Measurements from ENCODE around the gene USP53.
"Not testable (repeated sequence)": the region's sequence is repeated elsewhere in the genome, so short reads cannot be mapped to it uniquely, and the experiment has no call there.

Gene USP53
- total RNA-seq = 36.5 to 75.3 (median 46.9) reads per million in 4 experiments

DNA sequence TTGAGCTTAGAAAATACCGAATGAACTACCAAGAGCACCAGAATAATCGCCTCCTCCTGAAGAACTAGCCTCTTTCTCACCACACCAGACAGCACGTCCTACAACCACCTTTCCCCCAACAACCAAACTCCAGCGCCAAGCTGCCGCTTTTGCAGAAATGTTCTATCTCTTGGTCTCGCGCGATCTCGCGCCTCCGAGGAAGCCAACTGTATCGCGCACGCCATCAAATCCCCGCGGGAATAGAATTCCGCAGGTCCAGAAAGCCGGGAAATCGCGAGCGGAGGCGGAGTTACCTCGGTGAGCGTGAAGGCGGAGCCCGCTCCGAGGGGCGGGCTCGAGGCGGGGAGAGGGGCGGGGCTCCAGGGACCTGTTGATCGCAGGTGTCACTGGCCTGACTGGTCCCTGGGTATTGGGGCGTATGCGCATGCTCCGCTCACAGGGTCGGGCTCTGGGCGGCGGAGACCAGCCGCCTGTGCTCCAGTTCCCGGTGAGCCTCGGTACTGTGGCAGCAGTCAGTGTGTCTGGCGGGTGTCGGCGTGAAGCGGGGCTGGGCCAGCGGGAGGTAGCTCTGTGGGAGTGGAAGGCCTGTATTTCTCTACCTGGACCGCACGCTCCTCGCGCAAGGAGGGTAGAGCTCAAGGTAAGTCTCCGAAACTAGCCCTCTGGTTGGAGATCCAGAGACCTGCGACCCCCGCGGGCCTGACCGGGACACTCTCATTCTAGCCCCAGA lies at the start of gene USP53:
Gene USP53 (plus strand): TSS at position 480 of the 730 bp plus-strand sequence. CDS start 27,047 bp downstream, outside the sequence.
- peak; percentile 96 for DNase-seq

DNA sequence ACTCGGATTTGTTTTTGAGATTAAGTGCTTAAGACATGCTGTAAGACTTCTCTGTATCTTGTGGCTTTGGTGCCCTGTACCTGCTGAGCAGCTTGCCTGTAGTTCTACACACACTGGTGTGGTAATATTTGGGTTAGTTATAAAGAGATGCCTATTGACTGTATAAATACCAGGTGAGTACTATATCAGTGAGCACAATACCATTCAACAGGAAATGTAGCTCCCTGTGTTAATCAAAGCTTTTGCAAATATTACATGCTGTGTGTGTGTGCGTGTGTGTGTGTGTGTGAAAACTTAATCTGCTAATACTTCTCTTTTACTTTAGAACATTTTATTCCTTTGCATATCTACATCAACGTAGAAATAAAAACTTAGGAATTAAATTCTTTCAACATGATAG lies 46.7 kb upstream of the USP53 start:
- DNase-seq = no peak

DNA sequence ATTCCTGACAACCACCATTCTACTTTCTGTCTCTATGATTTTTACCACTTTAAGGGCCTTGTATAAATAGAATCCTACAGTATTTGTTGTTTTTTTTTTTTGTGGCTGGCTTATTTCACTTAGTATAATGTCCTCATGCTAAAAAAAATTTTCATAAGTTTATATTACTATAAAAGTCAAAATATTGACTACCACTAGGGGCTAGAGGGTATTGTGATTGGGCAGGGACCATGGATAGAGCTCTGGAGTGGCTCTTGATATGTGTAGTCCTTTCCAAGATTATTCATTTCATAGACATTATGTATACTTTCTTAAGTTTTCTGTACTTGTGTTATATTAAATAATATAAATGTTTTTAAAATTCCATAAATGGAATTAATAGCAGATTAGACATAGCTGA lies 42.3 kb upstream of the USP53 start:
- no peak for DNase-seq

DNA sequence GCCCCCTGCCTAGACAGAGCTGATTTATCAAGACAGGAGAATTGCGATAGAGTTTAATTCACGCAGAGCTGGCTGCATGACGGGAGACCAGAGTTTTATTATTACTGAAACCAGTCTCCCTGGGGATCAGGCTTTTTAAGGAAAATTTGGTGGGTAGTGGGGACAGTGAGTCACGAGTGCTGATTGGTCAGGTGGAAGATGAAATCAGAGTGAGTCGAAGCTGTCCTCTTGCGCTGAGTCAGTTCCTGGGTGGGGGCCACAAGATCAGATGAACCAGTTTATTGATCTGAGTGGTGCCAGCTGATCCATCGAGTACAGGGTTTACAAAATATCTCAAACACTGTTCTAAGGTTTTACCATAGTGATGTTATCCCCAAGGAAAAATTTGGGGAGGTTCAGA lies 40.3 kb upstream of the USP53 start:
- no peak for DNase-seq

DNA sequence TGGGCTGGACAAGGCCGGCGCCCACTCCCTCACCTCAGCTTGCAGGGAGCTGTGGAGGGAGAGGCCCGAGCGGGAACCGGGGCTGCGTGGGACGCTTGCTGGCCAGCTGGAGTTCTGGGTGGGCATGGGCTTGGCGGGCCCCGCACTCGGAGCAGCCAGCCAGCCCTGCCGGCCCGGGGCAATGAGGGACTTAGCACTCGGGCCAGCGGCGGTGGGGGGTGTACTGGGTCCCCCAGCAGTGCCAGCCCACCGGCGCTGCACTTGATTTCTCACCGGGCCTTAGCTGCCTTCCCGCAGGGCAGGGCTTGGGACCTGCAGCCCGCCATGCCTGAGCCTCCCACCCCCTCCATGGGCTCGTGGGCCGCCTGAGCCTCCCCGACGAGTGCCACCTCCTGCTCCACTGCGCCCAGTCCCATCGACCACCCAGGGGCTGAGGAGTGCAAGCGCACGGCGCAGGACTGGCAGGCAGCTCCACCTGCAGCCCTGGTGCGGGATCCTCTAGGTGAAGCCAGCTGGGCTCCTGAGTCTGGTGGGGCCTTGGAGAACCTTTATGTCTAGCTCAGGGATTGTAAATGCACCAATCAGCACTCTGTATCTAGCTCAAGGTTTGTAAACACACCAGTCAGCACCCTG lies 38.7 kb upstream of the USP53 start:
- not testable (repeated sequence) for DNase-seq

DNA sequence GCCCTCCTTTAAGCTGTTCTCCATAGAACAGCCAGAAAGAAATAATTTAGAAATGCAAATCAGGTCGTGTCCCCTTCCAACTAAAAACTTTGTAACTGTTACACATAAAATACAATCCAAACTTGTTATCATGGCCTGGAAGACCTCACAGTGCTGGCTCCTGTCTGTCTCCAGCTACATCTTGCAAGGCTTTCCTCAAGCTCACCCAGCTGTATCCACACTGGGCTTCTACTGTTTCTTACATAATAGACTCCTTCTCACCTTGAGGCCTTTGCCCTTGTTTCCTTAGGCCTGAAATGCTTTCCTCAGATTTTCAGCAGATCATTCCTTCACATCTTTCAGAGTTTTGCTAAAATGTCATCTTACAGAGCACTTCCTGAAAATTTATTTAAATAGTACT lies 33.5 kb upstream of the USP53 start:
- no peak for DNase-seq

DNA sequence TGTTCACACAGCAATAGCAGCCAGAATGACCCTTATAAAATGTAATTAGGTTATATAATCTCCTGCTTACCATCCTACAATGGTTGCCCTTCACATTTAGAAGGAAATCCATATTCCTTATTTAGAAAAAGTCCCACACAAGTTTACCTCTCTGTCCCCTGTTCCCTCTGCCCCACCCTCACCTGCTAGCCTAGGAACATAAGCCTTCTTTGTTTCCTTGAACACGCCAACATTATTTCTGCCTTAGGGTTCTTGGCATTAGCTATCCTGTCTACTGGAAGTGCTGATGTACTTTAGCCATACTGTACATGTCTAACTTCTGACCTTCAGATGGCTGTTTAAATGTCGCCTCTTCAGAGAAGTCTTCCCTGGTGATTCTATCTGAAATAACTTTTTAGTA lies 28.4 kb upstream of the USP53 start:
- no peak for DNase-seq

DNA sequence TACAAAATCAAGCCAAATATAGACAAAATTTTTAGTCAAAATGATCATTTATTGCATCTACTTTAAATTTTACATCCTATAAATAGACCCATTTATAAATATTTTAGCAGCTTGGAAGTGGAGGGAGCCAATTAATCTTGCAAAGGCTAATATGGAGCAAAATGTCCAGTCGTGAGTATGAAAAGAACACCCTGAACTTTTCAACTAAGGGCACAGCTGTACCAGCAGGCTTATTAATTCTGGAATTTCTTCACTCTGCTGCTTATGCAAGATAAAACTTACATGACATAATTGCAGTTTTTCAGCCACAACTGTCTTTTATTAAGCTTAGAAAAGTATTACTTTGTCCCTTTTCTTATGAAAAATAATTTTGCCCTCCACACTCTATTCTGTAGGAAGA lies 22.9 kb upstream of the USP53 start:
- DNase-seq = no peak

DNA sequence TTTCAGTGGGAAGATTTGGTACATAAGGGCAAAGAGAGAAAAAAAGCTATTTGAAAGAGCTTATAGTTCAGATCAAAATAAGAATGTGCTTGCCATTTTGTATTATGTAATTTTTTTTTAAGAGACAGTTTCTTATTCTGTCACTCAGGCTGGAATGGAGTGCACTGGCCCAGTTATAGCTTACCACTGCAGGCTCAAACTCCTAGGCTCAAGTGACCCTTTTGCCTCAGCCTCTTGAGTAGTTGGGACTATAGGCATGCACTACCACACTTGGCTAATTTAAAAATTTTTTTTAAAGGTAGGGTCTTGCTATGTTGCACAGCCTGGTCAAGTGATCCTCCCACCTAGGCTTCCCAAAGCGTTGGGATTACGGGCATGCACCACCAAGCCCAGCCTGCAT lies 22.2 kb upstream of the USP53 start:
- DNase-seq = no peak

DNA sequence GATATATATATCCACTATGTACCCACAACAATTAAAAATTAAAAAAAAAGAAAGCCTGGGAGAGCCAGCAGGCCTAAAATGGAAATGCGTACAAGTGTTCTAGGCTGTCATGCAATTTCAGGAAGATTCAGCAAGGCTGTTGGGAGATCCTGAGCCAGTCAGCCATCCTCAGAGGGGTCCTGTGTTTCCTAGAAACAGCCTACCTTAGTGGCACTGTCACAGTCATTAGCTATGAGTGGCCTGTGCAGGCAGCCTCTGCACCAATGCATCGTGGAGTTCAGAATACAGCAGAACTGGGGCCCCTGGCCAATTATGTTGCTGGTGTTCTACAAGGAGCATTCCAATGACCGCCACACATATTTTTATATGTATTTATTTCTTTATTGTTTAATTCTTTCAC lies 21.0 kb upstream of the USP53 start:
- no peak for DNase-seq

DNA sequence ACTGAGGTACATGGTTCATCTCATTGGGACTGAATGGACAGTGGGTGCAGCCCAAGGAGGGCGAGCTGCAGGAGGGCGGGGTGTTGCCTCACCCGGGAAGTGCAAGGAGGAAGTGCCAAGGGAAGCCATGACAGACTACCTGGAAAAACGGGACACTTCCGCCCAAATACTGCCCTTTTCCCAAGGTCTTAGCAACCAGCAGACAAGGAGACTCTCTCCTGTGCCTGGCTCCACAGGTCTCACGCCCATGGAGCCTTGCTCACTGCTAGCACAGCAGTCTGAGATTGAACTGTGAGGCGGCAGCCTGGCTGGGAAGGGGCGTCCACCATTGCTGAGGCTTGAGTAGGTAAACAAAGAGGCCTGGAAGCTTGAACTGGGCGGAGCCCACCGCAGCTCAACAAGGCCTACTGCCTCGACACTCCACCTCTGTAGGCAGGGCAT lies 14.7 kb upstream of the USP53 start:
- no peak for DNase-seq

DNA sequence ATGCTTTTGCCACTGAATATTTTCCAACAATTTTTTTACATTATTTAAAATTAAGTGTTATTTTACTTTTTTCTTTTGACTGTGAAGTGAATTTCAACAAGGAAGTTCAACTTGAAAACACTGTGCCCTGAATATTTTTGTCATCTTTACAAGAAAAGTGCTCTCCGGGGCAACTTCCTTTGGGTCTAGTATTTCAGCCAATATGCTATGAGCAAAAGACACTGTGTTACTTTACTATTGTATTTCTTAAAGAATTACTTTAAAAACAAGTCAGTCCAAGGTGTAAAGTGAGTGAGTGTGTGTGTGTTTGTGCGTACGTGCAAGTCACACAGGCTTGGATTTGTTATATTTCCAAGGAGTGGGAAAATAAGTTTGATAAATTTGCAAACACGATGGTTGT lies 7.6 kb upstream of the USP53 start:
- no peak for DNase-seq

DNA sequence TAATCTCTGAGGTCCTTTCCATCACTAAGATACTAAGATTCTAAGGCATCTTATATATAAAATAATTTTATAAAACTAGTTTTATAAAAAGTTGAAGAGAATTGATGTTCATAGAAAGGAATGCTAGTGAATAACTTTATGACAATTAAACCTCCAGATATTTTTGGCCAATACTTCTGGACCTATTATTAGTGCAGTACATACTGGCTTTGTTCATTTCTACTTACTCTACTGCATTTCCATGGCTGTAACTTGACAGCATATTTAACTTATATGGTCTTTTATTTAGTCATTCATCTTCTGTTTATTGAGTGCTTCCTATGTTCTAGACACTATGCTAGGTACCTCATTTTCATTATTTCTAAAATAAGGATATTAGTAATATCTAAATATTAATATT lies 6.8 kb upstream of the USP53 start:
- no peak for DNase-seq

DNA sequence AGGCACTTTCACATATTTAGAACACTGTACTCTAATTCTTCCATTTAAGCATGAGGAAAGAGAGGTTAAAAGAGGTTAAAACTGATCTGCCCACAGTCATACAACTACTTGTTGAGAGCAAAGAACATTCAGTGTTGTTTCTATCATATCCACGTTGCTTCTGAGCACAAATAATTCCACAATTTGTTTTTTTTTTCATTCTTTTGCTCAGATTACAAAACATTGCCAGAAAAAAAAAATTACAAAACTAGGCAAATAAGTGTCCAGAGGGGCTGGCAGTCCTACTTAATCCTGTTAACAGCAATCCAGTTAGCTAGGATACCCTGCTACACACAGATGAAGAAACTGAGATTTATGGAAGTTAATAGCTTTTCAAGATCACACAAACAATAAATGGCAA lies 6.3 kb upstream of the USP53 start:
- no peak for DNase-seq

DNA sequence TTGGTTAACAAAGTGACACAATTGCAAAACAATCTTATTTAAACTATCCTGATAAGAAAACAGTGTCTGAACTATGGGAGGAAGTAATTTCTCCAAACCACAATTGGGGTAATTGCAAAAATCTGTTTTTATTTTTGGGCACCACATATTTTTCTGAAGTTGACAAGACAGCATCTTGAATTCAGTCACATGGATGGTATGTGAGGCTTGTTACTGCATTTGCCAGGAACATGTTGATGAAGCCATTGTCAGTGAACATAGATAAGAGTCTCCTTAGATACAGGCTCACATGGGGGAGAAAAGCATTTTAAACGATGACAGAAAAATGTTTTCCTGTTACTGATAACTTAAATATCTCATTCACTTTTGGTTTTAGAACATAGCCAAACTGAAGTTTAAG lies 5.5 kb upstream of the USP53 start:
- DNase-seq = no peak

DNA sequence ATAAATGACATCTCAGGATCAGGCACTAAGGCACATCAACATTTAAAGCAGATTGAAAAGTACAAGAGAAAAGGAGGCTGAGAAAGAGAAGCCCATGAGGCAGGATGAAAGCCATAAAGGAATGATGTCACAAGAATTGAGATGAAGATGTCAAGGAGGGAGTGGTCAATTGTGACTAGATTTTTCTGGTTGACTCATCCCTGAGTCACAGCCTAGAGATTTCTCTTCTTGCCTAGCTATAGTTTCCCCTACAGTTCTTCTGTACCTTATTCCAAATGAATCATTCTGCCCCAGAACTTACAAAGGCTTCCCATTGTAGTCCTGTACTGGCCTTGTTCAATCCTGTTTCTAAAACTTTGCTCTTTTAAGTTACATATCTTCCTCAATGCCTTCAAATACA lies 3.4 kb upstream of the USP53 start:
- no peak for DNase-seq

DNA sequence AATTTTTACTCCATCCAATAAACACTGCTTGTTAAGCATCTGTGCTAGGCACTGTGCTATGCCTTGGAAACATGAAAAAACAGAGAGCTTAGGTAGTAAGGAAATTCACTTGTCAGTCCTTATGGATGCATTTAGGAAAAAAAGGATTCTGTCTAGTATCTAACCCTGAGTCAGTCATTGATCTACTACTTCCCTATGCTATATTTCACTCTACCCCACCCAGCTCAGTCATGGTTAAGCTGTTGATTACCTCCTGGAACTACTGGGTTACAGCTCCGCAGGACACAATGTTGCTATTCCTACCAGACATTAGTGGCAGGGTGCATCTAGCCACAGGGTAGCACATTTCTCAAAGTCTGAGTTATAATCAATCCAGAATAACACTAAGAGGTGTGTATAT lies 2.9 kb upstream of the USP53 start:
- DNase-seq = no peak

DNA sequence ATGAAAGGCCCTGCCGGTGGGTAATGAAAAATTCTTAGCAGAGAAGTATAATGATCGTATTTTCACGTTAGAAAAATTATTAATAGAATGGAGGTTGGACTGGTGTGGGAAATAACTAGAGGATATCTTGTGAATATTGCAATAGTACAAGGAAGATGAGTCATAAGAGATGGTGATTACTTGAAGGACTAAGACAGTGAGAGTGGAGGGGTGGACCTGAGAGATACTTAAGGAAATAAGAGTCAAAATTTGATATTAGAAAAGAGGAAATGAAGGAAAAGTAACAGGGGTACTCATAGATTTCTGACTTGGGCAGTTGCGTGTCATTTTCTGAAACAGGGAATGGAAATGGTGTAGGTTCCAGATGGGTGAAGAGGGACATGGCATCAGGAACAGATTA lies 1.7 kb upstream of the USP53 start:
- no peak for DNase-seq

DNA sequence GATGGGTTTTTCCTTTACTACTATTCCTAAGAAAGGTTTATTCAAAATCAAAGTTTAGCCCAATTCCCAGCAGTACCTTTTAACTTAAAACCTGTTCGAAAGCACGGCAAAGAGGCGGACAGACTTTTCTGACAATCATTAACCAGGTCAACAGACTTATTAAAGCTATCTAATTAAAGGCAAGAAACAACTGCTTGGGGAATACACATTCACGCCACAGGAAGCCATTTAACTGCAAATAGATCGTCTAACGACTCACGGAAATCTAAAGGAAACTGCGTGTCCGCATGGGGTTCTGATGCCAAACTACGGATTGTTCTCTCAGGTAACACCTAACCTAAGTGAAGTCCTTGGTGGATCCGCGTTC lies 663 bp upstream of the USP53 start:
- DNase-seq = no peak

DNA sequence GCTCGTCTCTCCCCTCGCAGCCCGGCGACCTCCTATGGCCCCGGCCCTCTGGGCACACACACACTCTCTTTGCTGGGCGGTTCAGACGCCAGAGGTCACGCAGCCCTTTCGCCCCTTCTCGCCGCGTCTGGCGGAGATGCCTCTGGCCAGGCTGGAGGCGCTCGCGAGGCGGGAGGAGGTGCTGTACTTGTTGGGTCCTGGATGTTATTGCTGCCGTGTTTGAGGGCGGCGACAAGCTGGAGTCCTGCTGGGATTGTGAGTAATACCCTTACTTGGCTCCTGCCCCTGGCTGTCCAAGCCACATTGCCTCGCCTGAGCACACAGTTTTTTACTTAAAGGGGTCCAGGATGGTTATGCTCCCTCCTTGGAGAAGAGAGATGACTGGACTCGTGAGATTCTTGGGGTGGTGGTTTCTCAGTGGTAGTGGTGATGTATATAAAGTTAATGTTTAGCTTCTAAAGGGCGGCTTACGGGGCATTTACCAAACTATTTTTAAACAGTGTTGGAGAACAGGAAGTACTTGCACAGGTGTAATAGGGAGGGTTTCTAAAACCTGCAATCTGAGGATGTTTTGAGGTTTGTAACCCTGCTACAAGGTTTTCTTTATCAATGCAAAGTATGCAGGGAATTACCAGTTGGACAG lies 572 bp downstream of the USP53 start:
- peak; percentile 29 for DNase-seq

DNA sequence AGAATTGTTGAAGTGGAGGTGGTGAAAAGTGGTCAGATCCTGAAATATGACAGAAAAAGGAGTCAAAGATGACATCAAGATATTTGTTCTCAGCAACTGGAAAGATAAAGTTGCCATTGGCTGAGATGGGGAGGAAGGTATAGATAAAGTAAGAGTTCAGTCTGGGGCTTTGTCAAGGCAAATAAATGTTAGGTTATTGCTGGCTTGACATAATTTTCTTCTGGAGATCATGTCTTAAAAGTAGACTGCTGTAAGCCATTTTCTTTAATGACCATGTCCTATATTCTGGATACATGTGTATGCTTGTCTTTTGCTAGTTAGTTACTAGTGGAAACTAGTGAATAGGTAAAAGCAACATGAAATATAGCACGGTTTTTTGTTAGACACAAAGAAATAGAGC lies 5.6 kb downstream of the USP53 start:
- DNase-seq = no peak

DNA sequence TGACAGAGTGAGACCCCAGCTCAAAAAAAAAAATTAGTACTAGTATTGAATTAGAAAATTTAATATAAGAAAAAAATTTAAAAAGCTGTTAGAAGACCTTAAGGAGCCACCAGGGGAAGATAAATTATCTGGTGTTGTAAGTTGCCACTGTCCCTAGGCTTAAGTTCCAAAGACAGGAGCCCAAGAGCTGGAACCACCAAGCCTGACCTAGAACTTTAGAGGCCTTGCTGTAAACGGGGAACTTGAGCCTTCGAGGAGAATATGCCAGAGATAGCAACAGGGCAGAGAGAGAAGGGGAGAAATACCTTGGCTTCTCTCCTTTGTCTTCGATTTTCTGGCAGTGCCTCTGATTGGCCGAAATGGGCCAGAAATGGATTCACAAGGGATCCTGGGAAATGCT lies 8.9 kb downstream of the USP53 start:
- DNase-seq = no peak

DNA sequence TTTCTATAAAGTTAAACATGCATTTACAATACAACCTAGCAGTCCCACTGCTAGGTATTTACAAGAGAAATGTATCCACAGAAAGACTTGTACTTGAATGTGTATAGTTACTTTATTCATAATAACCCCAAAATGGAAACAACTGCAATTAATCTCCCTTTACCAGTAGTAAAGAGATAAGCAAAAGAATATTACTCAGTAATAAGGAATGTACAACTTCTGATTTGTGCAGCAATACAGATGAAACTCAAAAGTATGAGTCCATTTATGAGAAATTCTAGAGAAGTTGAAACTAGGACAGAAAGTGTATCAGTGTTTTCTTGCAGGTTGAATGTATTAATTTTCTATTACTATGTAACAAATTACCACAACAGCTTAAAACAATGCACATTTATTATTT lies 15.2 kb downstream of the USP53 start:
- DNase-seq = no peak

DNA sequence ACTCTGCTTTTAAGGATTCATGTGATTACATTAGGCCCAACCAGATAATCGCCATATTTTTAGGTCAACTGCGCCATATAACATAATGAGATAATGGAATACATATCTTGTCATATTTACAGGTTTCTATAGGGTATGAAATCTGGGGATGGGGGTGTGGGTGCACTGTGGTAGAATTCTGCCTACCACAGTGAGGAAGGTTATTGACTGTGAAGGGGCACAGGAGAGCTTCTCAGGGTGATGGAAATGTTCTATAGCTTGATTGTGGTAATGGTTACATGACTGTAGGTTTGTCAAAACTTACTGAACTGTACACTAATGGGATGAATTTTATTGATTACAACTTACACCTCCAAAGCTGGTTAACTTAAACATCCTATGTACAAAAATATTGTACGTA lies 15.9 kb downstream of the USP53 start:
- no peak for DNase-seq

Measured in effector CD8-positive, alpha-beta T cell (primary cell).